Measurements from ENCODE around the gene STMND1. TPM values are rescaled to one million over a fixed set of nuclear protein-coding genes. Genes with fewer than 3 reads are reported as not detected.

STMND1 gene
- total RNA-seq, 1 experiment from 2014 or later = not detected

DNA sequence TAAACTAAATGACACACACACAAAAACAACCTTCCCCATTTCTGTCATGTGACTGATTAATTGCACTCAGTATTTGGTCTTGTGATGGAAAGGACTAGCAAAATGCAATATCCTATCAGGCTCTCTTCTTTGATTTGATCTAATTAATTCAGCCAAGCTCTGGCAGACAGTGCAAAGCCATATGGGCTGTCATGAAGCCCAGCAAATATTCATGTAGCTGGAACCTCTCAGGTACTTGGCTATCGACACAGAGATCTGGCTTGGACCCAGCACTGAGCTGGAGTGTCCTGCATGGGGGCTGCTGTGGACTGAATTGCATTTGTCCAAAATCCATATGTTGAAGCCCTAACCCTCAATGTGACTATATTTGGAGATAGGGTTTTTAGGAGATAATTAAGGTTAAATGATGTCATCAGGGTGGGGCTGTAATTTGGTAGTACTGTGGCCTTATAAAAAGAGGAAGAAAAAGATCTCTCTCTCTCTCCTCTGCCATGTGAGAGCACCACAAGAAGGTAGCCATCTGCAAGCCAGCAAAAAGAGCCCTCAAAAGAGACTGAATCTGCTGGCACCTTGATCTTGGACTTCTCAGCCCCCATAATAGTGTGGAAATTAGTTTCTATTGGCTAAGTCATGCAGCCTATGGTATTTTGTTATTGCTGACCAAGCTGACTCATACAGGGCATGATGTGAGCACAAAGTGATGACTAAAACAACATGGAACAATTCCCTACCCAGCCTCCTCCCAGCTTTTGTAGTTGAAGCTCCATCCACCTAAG is 77.1 kb downstream of the STMND1 start (continued):
- TF ChIP-seq, protein P1, sequence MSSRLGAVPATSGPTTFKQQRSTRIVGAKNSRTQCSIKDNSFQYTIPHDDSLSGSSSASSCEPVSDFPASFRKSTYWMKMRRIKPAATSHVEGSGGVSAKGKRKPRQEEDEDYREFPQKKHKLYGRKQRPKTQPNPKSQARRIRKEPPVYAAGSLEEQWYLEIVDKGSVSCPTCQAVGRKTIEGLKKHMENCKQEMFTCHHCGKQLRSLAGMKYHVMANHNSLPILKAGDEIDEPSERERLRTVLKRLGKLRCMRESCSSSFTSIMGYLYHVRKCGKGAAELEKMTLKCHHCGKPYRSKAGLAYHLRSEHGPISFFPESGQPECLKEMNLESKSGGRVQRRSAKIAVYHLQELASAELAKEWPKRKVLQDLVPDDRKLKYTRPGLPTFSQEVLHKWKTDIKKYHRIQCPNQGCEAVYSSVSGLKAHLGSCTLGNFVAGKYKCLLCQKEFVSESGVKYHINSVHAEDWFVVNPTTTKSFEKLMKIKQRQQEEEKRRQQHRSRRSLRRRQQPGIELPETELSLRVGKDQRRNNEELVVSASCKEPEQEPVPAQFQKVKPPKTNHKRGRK (CRISPR knock-in tag; IDR thresholded peaks at IDR 0.05; ENCODE audit: borderline replicate concordance) = no peak
- TF ChIP-seq, protein P2, sequence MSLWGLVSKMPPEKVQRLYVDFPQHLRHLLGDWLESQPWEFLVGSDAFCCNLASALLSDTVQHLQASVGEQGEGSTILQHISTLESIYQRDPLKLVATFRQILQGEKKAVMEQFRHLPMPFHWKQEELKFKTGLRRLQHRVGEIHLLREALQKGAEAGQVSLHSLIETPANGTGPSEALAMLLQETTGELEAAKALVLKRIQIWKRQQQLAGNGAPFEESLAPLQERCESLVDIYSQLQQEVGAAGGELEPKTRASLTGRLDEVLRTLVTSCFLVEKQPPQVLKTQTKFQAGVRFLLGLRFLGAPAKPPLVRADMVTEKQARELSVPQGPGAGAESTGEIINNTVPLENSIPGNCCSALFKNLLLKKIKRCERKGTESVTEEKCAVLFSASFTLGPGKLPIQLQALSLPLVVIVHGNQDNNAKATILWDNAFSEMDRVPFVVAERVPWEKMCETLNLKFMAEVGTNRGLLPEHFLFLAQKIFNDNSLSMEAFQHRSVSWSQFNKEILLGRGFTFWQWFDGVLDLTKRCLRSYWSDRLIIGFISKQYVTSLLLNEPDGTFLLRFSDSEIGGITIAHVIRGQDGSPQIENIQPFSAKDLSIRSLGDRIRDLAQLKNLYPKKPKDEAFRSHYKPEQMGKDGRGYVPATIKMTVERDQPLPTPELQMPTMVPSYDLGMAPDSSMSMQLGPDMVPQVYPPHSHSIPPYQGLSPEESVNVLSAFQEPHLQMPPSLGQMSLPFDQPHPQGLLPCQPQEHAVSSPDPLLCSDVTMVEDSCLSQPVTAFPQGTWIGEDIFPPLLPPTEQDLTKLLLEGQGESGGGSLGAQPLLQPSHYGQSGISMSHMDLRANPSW (CRISPR knock-in tag; conservative IDR thresholded peaks at IDR 0.05; ENCODE audit: low read depth) = no peak
- TF ChIP-seq ZNF232 (CRISPR knock-in tag; IDR thresholded peaks at IDR 0.05) (no peak), NFYB (CRISPR knock-in tag; conservative IDR thresholded peaks at IDR 0.05; ENCODE audit: low read depth) (no peak), JAZF1 (CRISPR knock-in tag; IDR thresholded peaks at IDR 0.05) (no peak), KAT7 (CRISPR knock-in tag; IDR thresholded peaks at IDR 0.05; ENCODE audit: borderline replicate concordance) (no peak)
- TF ChIP-seq, protein P3, sequence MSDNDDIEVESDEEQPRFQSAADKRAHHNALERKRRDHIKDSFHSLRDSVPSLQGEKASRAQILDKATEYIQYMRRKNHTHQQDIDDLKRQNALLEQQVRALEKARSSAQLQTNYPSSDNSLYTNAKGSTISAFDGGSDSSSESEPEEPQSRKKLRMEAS (CRISPR knock-in tag; IDR thresholded peaks at IDR 0.05) = no peak

- no peaks in the 10 kb centered on the region for H3K36me3 Mint-ChIP-seq
- peaks cover 11% of the 10 kb centered on the region for H3K4me1 Mint-ChIP-seq
- H3K4me3 Mint-ChIP-seq = no peak overlapping the region
- 0 out of 2 replicates have a peak, but pooled peaks cover 2% of the 10 kb centered on the region for H3K27me3 Mint-ChIP-seq (ENCODE audit: low read depth)
- ATAC-seq (no peak), DNase-seq (ENCODE audit: low spot score) (no peak)
- H3K9me3 Mint-ChIP-seq = peaks cover 20% of the 10 kb centered on the region
- ChIA-PET POLR2A (no interaction called here), CTCF (interaction anchor here (0.5 to 0.7 kb wide), 2 partner anchors 302 to 568 kb away, joined by 3 read pairs; no protein-coding TSS in a partner anchor)
- TF ChIP-seq HMGA2 (CRISPR knock-in tag; IDR thresholded peaks at IDR 0.05) (no peak), KAT7 (CRISPR knock-in tag; IDR thresholded peaks at IDR 0.05; ENCODE audit: borderline replicate concordance) (no peak), JUN (CRISPR knock-in tag; IDR thresholded peaks at IDR 0.05) (no peak), NFATC4 (CRISPR knock-in tag; IDR thresholded peaks at IDR 0.05) (no peak), NR3C1 (CRISPR knock-in tag; conservative IDR thresholded peaks at IDR 0.05; ENCODE audit: low read depth) (no peak), ZNF416 (CRISPR knock-in tag; IDR thresholded peaks at IDR 0.05) (no peak)
- TF ChIP-seq, protein P3 (CRISPR knock-in tag; IDR thresholded peaks at IDR 0.05) = no peak
- TF ChIP-seq, protein P4, sequence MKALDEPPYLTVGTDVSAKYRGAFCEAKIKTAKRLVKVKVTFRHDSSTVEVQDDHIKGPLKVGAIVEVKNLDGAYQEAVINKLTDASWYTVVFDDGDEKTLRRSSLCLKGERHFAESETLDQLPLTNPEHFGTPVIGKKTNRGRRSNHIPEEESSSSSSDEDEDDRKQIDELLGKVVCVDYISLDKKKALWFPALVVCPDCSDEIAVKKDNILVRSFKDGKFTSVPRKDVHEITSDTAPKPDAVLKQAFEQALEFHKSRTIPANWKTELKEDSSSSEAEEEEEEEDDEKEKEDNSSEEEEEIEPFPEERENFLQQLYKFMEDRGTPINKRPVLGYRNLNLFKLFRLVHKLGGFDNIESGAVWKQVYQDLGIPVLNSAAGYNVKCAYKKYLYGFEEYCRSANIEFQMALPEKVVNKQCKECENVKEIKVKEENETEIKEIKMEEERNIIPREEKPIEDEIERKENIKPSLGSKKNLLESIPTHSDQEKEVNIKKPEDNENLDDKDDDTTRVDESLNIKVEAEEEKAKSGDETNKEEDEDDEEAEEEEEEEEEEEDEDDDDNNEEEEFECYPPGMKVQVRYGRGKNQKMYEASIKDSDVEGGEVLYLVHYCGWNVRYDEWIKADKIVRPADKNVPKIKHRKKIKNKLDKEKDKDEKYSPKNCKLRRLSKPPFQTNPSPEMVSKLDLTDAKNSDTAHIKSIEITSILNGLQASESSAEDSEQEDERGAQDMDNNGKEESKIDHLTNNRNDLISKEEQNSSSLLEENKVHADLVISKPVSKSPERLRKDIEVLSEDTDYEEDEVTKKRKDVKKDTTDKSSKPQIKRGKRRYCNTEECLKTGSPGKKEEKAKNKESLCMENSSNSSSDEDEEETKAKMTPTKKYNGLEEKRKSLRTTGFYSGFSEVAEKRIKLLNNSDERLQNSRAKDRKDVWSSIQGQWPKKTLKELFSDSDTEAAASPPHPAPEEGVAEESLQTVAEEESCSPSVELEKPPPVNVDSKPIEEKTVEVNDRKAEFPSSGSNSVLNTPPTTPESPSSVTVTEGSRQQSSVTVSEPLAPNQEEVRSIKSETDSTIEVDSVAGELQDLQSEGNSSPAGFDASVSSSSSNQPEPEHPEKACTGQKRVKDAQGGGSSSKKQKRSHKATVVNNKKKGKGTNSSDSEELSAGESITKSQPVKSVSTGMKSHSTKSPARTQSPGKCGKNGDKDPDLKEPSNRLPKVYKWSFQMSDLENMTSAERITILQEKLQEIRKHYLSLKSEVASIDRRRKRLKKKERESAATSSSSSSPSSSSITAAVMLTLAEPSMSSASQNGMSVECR (CRISPR knock-in tag; IDR thresholded peaks at IDR 0.05; ENCODE audit: borderline replicate concordance) = no peak
- H3K27ac Mint-ChIP-seq = no peak overlapping the region
Measured at GRCh38 chr6:17179530-17180073, 77.8 kb downstream of the STMND1 start.

Other genes with a start within 250 kb of the STMND1 start
- gene RBM24, start 179.3 kb downstream of the STMND1 start, total RNA-seq (2021) = 0.48 to 0.63 TPM (median 0.57 TPM) in 3 replicates